ENCODE measurements around the gene CIBAR2. TPM values are rescaled to one million over a fixed set of nuclear protein-coding genes. Genes with fewer than 3 reads are reported as not detected.

The CIBAR2 gene
- total RNA-seq, 1 experiment from 2014 or later, result not detected

- H3K9me3 Mint-ChIP-seq, result peaks cover 0 to 9% of the 10 kb centered on the region in 2 experiments; a peak in 3 of 5 replicates
- H3K27ac Mint-ChIP-seq, result no peak overlapping the region
- Histone ChIP-seq H3K9me3 (ENCODE audit: control insufficient read depth, low read depth, low read length) (no peaks in the 10 kb centered on the region), H4K20me1 (ENCODE audit: control insufficient read depth, insufficient read depth, insufficient read length) (no peaks in the 10 kb centered on the region), H2AK5ac (ENCODE audit: insufficient read length, low read length) (no peak overlapping the region), H2AFZ (ENCODE audit: low read length) (no peak overlapping the region), H3K27me3 (ENCODE audit: insufficient read depth, low read length) (no peaks in the 10 kb centered on the region), H3K18ac (ENCODE audit: insufficient read length, low read depth, low read length) (no peak overlapping the region), H3K4me1 (ENCODE audit: insufficient read depth, low read length) (peaks cover 3% of the 10 kb centered on the region; the same call in 1 of the 2 replicates), H4K8ac (replicated peaks; ENCODE audit: insufficient read length, low read depth, low read length) (no peak overlapping the region), H3K27ac (ENCODE audit: insufficient read length, low read depth, low read length) (no peak overlapping the region), H2BK20ac (ENCODE audit: low read depth, low read length, poor library complexity, severe bottlenecking) (no peak overlapping the region), H3K56ac (ENCODE audit: insufficient read length, low read depth, low read length) (no peak overlapping the region), H3K23me2 (ENCODE audit: insufficient read length, low read depth, low read length, poor library complexity, severe bottlenecking) (no peaks in the 10 kb centered on the region), H2BK5ac (ENCODE audit: insufficient read length, low read length) (no peak overlapping the region), H2BK12ac (ENCODE audit: insufficient read length, low read depth, low read length) (no peak overlapping the region), H3T11ph (ENCODE audit: low read length) (no peak overlapping the region), H3K14ac (ENCODE audit: insufficient read depth, low read length) (no peak overlapping the region), H3K79me2 (ENCODE audit: insufficient read depth, low read length) (no peaks in the 10 kb centered on the region), H3K9ac (ENCODE audit: extremely low read depth, insufficient read length, low read length) (no peak overlapping the region), H2BK15ac (ENCODE audit: low read depth, low read length) (no peak overlapping the region), H4K91ac (ENCODE audit: insufficient read length, low read depth, low read length) (no peak overlapping the region), H2BK120ac (ENCODE audit: low read depth, low read length, poor library complexity, severe bottlenecking) (no peak overlapping the region), H3K23ac (ENCODE audit: insufficient read length, low read depth, low read length) (no peak overlapping the region), H4K5ac (ENCODE audit: insufficient read length, low read depth, low read length) (no peak overlapping the region), H3K79me1 (ENCODE audit: insufficient read depth, low read depth, low read length, poor library complexity, severe bottlenecking) (no peaks in the 10 kb centered on the region), H3K4ac (ENCODE audit: low read depth, low read length) (no peak overlapping the region), H3K4me2 (ENCODE audit: insufficient read depth, insufficient read length, low read length) (no peak overlapping the region)
- DNase-seq, result peak; percentile 25
- TF ChIP-seq CTCF (conservative IDR thresholded peaks at IDR 0.05), result no peak
- peaks cover 29 to 36% of the 10 kb centered on the region in 2 experiments for H3K4me1 Mint-ChIP-seq
- H3K4me3 Mint-ChIP-seq, result no peak overlapping the region
- peaks cover 16% of the 10 kb centered on the region for H3K27me3 Mint-ChIP-seq (ENCODE audit: low read depth)
- no peaks in the 10 kb centered on the region; a peak in 1 of 7 replicates for H3K36me3 Mint-ChIP-seq (ENCODE audit: insufficient read depth in 1 of 3, low read depth in 3 of 3)
- WGBS (ENCODE audit: extremely low coverage, insufficient read length, low lambda C conversion rate), result no CpG with 5 or more reads among the region's 12 CpGs
Observed at GRCh38 chr16:85126394-85126704, 14.1 kb upstream of the CIBAR2 start.

Data from H9 (cell line).